NCI-H510A (cell line): ENCODE measurements around the gene MMP15.
"Not testable (repeated sequence)": the region's sequence is repeated elsewhere in the genome, so short reads cannot be mapped to it uniquely, and the experiment has no call there.

Experiments used
- DNase-seq: peaks from one replicate; lab custom pipeline; 2025; lab: John Stamatoyannopoulos, UW

The MMP15 gene

DNA sequence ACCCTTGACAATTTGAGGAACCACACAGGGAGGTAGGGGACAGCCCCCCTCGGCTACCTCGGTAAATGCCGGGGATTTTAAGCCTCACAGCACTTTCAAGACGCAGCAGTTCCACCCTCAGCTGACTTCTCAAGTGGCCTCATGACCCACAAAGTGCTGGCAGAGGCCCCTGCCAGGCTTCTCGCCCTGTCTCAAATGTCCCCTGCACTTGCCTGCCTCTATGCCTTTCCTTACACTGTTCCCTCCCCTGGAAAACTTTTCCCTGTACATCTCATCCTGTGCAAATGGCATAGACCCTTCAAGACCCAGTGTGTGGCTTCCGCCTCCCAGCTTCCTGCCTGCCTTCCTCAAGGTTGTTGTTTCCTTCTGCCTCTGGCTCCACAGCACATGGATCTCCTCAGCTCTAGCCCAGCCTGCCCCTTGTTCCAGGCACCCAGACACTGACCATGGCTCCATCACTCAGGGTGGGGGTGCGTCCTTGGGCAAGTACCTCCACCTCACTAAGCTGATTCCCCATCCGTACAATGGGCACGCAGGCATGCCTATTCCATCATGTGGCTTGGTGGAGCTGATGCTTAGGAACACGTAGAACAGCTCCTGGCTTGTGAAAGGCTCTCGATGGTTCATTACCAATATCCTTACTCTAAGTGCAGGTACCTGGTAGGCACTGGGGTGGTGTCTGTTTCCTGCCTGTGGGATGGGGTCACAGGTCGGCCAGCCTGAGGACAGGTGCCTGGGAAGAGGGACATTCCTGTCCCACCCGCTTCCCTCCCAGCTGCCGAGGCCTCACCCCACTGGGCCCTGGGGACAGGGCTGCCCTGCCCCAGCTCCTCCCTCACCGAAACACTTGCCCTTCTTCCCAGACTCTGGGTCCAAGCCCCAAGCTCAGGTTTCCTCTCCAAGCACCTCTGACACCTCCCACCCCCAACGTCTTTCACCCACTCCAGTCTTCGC is 24.0 kb downstream of the MMP15 start:
- no peak for DNase-seq

DNA sequence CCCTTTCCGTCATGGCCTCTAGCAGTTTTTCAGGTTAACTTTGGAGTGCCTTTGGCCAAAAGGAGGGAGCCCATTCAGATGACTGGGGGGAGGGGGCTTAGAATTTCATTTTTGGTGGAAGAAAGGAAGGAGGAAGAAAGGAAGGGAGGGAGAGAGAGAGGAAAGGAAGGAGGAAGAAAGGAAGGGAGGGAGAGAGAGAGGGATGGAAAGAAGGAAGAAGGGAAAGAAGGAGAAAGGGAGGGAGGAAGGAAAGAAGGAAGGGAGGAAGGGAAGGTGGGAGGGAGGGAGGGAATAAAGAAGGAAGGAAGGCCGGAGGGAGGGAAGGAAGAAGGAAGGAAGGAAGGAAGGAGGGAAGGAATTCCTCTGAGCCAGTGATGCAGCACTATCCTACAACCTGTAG is 25.7 kb downstream of the MMP15 start:
- no peak for DNase-seq

GRCh38 chr16:58051821-58052603 is 26.5 kb downstream of the MMP15 start:
- DNase-seq, result no peak

GRCh38 chr16:58053682-58054005 is 28.1 kb downstream of the MMP15 start:
- DNase-seq, result no peak

GRCh38 chr16:58054289-58054688 is 28.7 kb downstream of the MMP15 start:
- DNase-seq, result no peak

DNA sequence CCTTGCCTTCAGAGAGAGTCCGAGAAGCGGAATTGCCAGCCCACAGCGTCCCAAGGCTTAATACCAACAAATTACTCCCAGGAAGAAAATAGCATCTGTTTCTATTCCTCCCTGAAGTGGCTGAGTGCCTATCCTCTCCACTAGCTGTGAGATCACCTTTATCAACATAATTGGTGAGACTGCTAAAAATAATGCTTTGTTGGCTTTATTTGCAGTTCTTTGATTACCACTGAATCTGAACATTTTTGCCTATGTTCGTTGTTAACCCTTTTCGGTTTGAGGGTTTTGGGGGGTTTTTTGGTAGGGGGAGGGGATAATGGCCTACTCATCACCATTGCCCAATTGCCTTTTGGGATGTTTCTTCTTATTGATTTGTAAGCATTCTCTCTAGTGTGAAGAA is 31.0 kb downstream of the MMP15 start:
- no peak for DNase-seq

- DNase-seq, result no peak
These were observed 31.6 kb downstream of the MMP15 start for GRCh38 chr16:58057121-58057520.

DNA sequence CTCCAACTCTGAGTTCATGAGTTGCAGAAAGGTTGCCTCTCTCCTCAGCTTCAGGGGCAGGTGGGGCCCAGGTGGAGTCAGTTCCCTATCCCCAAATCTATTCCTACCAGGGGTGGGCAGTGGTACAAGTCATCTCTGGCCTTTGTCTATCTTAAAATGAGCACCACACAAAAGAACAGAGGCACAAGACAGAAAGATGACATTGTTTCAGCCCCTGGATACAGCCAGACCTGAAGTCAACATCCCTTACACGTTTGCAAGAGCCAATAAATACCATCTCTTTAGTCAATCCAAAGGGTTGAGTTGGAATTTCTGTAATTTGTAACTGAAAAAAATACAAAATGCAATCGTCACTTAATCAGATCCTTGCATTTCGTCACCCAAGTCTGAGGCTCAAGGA is 32.2 kb downstream of the MMP15 start:
- no peak for DNase-seq

DNA sequence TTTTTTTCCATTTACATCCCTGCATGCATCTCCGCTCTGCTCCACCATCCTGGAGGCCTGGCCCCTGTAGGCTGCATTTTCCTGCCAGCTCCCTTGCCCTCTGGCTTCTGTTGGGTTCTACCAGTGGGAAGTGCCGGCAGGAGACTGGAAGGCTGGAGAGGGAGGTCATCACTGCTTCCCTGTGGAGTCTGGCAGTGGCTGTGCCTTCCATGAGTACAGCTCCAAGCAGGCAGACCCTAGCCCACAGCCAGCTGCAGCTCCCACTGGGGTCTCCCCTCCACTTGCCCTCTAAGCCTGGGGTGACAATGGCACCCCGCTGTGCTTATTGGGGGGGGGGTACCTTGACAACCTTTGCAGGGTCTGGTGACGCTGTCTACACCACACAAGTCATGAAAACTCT is 37.3 kb downstream of the MMP15 start:
- no peak for DNase-seq

- DNase-seq, result no peak
These were observed 38.0 kb downstream of the MMP15 start for GRCh38 chr16:58063377-58064076.

DNA sequence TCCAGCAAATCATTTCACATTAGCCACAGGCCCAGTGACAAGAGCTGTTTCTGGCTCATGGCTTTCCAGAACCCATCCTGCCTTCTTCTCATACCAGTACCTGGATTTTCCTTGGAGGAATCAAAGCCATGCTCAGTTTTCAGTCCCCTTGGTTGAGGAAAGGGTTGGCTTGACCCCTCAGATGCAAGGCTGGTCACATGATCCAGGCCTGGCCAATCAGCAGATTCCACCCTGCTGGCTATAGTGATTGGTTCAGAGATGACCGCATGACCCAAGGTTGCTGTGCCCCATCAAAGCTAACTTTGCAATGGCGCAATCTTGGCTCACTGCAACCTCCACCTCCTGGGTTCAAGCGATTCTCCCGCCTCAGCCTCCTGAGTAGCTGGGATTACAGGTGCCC is 45.0 kb downstream of the MMP15 start:
- no peak for DNase-seq

DNA sequence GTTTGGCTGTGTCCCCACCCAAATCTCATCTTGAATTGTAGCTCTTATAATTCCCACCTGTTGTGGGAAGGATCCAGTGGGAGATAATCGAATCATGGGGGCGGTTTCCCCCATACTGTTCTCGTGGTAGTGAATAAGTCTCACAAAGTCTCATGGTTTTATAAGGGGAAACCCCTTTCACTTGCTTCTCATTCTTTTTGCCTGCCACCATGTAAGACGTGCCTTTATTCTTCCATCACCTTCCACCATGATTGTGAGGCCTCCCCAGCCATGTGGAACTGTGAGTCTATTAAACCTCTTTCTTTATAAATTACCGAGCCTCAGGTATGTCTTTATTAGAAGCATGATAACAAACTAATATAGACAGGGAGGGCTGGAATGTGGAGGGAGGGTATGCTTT is 46.6 kb downstream of the MMP15 start:
- DNase-seq, result not testable (repeated sequence)

- DNase-seq, result not testable (repeated sequence)
These were observed 47.5 kb downstream of the MMP15 start for GRCh38 chr16:58073086-58073485.

DNA sequence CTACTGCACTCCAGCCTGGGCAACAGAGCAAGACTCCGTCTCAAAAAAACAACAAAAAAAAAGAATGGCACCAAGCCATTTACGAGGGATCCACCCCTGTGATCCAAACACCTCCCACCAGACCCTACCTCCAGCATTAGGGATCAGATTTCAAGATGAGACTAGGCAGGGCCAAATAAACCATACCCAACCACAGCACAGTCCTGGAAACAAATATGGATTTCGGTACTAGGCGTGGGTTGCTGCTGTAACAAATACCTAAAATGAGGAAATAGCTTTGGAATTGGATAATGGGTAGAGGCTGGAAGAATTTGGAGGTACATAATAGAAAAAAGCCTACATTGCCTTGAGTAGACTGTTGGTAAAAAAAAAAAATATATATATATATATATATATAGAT is 49.1 kb downstream of the MMP15 start:
- no peak for DNase-seq

DNA sequence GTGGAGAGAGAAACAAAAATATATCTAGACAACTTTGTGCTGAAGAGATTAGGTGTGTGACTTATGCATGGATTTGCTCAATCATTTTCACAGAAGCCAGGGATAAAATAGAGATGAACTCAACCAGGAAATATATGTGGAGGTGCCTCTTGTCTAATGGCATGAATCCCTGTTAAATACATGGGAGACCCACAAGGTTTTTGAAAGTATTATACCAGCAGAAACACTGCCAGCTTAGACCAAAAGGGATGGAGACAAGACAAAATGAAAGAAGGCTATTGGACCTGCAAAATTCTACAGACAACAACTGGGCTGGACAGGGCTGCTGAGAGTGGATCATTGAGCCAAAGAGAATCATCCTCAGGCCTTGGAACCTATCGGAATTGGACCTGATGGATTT is 51.0 kb downstream of the MMP15 start:
- DNase-seq, result no peak

DNA sequence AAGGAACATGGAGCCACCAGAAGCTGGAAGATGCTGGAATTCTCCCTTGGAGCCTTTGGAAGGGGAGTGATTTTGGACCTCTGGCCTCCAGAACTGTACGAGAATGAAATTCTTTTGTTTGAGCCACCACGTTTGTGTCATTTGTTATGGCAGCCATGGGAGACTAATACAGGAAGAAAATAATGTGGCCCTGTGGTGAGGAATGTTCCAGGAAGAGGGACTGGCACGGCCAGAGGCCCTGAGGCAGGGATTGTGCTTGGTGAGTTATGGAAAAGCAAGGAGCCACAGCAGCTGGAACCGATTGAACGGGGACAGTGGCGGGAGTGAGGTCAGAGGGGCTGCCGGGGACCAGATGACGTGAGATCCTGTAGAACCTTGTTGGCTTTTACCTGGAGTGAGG is 52.2 kb downstream of the MMP15 start:
- no peak for DNase-seq

- DNase-seq, result not testable (repeated sequence)
These were observed 55.1 kb downstream of the MMP15 start for GRCh38 chr16:58080657-58081056.

GRCh38 chr16:58082381-58082780 is 56.8 kb downstream of the MMP15 start:
- DNase-seq, result no peak

GRCh38 chr16:58084635-58085034 is 59.1 kb downstream of the MMP15 start:
- DNase-seq, result no peak

- no peak for DNase-seq
These were observed 59.6 kb downstream of the MMP15 start for GRCh38 chr16:58085171-58085570.

DNA sequence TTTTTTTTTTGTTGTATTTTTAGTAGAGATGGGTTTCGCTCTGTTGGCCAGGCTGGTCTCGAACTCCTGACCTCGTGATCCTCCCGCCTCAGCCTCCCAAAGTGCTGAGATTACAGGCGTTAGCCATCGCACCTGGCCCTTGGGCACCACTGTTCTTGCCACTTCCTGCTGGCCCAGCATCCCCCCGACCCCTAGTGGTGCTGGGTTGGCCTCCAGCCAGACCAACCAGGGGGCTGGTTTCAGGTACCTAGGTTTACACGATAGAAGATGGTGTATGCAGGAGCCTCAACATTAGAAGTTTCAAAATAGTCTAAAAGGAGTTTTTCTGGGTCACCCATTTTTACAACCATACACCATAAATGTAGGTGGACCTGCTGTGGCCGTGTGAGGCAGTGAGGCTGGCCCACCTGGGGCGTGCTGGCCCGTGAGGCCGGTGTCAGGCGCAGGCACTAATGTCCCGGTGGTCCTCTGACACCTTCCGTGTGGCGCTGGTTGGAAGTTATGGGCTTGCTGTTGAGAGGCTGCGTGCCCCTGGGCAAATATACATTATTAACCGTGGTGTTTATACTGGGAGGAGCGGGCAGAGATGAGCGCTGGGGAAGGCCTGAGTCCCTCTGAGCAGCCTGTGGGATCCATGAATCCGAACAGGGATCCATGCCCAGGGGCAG is 60.2 kb downstream of the MMP15 start:
- no peak for DNase-seq
